ENCODE data around the gene ALPL. TPM values are rescaled to one million over a fixed set of nuclear protein-coding genes. Genes with fewer than 3 reads are reported as not detected.
A peak's percentile ranks its signal among the peaks of the same experiment; 100 is the strongest.
"Not testable (repeated sequence)": the region's sequence is repeated elsewhere in the genome, so short reads cannot be mapped to it uniquely, and the experiment has no call there.

ALPL gene
- polyA plus RNA-seq, 4 donors: 25.1 to 53.0 (median 33.4) TPM

DNA sequence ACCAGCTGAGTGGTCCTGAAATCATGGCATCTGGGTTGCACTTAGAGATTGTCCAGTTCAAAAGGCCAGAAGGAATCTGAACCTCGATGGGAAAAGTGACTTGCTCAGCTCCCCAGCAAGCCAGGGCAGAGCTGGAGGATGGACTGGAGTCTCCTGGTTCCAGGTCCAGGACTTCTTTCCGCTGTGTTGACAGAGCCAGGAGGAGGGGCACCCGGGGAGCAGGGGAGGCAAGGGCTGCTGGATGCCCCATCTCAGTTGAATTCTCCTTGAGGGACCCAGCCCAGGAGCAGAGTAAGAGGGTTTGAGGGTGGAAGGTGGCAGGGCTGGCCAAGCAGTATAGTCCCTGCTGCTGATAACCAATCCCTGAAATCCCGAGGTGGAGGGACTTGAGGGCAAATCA, 2.4 kb upstream of the ALPL start:
- no peak for DNase-seq (ENCODE audit: low read depth in 4 of 4, low spot score in 2 of 4)

GRCh38 chr1:21507511-21508270, 1.5 kb upstream of the ALPL start:
- no peak for DNase-seq (ENCODE audit: low read depth in 4 of 4, low spot score in 2 of 4)

GRCh38 chr1:21508580-21509350, 458 bp upstream of the ALPL start:
- DNase-seq (ENCODE audit: low read depth in 4 of 4, low spot score in 2 of 4): peak in 1 of 4 donors; percentile 49

GRCh38 chr1:21510113-21510493, 880 bp downstream of the ALPL start:
- DNase-seq (ENCODE audit: low read depth in 4 of 4, low spot score in 2 of 4): no peak

DNA sequence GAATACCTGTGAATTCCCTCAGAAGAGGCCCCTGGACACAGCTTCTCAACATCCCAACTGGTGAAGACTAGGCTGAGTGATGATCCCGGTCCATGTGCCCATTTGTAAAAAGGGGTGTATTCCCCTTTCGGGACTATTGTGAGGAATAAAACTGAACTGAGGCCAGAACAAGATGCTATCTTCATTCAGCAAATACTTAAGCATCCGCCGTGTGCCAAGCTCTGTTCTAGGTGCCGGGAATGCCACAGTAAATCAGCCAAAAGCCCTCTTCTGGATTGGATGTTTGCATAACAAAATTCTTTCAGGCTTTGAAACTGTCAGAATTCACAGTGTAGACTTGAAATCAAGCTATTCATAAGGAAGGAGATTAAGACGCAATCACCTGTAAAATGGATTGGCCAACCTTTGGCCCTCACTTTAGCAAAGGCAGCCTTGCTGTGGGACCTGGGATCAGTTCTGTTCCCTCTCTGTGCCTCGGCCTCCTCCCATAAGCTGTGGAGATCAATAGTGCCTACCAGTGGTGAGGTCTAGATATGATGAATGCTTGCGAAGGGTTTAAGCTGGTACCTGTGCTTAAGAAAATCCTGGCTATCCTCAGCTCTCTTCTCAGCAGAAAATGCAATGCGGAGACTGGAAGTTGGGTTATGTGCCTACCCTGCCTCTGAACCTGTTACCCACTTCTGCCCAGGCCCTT, 1.8 kb downstream of the ALPL start:
- DNase-seq (ENCODE audit: low read depth in 4 of 4, low spot score in 2 of 4): no peak

DNA sequence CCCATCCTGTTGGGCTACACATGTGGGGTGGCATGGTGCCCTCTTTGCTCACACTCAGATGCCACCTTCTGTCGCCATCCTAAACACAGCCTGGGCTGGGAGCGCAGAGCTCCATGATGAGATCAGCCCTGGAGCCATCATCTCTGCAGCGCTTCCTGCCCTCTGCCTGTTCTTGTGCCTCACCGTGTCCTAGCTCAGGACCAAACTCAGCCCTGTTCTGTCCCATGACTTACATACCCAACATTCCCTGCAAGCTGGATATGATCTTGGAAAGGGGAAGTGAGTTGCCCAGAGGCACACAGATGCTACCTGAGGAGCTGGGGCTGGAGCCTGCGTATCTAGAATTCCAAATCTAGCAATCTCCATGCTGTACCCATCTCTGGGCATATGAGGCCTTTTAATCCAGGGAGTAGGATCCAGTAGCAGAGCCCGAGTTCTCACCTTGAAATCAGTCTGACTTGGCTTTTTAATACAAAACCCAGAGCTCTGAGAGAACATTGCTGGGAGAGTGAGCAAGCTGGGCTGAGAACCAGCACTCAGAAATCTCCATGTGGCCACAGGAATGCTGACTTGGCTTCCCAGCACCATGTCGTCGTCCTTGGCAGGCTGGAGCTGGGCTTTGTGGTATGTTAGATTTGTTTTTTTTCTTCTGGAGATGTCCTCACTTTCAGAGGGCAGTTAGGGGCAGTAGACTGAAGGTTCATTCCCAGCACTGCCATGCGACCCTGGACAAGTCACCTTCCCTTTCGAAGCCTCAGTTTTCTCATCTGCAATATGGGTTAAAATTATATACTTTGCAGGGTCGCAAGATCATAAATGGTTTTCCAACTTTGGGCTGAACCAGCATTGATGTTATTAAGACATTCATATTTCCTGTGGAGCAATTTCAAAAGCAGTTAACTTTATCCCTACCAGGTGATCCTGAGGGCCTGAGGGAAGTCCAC, 2.6 kb downstream of the ALPL start:
- no peak for DNase-seq (ENCODE audit: low read depth in 4 of 4, low spot score in 2 of 4)

DNA sequence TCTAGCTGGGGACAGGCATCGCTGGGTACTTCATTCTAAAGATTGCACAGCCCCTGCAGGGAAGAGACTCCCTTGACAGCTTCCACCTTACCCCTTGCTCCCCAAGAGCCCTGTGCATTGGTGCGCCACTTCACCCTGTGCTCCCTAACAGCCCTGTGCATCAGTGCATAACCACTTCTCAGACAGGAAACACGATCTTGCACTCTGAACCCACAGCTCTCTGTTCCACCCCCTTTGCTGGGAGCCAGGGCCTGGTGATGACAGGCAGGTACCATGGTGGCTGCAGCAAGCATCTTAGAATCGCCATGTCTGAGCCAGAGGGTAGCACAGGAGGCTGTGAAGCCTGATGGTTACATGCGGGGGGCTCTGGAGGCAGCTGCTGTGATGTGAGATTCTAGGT, 5.0 kb downstream of the ALPL start:
- DNase-seq (ENCODE audit: low read depth in 4 of 4, low spot score in 2 of 4): no peak

DNA sequence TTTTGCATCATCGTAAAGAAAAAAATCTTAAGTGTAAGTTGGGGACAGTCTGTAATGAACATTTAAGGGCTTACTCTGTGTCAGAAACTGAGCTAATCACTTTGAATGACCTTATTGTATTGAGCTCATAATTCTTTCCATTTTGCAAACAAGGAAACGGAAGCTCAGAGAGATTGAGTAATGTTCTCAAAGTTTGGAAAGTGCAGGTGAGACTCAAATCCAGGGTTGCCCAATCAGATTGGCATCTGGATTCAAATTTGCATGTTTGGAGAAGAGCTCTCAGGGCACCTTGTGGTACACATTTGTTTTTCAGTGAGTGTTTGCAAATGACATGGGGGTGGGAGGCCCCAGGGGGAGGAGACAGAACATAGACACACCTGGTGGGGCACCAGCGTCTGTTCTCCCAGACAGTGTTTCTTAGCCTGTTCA, 8.0 kb downstream of the ALPL start:
- DNase-seq (ENCODE audit: low read depth in 4 of 4, low spot score in 2 of 4): no peak

- no peak for DNase-seq (ENCODE audit: low read depth in 4 of 4, low spot score in 2 of 4)
Observed at GRCh38 chr1:21517660-21518480, 8.6 kb downstream of the ALPL start.

DNA sequence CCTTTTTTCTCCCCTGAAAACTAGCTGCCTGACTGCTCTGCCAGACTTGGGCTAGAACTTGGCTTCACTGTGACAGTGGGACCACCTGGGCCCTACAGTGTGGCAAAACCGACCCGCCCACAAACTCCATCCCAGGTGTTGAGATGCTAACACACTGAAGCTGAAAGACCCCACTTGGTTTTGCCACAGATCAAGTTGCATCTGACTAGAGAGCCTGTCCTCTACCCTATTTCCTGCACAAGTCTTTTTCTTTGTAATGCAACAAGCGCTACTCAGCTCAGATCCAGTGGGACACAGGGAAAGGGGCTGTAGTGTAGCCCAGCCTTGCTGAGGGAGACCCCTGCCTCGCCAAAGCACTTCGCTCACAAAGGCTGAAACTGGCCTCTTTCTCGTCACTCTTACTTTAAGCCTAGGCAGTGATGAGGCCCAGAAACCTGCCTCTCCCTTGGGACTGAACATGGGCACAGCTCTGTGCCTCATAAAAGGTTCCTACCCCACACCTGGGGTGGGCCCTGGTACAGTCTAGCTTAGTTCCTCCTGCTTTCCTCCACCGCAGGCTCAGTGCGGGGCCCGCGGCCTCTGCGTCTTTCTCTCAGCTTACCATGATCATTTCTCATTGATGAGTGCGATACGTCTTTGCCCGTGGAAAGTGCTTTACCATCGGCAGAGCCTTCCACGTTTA, 9.7 kb downstream of the ALPL start:
- no peak for DNase-seq (ENCODE audit: low read depth in 4 of 4, low spot score in 2 of 4)

- DNase-seq (ENCODE audit: low read depth in 4 of 4, low spot score in 2 of 4): not testable (repeated sequence)
Observed at GRCh38 chr1:21519486-21520070, 10.4 kb downstream of the ALPL start.

GRCh38 chr1:21520899-21521716, 11.9 kb downstream of the ALPL start:
- no peak for DNase-seq (ENCODE audit: low read depth in 4 of 4, low spot score in 2 of 4)

DNA sequence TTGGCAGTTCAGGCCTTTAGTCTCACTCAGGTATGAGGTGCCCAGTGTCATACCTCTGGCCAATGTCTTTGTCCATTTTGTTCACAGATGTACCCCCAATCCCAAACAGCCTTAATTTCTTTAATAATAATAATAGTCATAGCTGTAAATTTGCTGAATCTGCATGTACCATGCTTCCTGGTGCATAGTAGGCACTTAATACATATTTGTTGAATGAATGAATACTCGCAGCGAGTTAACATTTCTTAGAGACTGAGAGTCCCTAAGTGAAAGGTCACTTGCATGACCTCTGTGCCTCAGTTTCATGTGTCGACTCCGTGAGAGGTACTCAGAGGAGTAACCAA, 12.5 kb downstream of the ALPL start:
- no peak for DNase-seq (ENCODE audit: low read depth in 4 of 4, low spot score in 2 of 4)

GRCh38 chr1:21522525-21523038, 13.4 kb downstream of the ALPL start:
- DNase-seq (ENCODE audit: low read depth in 4 of 4, low spot score in 2 of 4): no peak

DNA sequence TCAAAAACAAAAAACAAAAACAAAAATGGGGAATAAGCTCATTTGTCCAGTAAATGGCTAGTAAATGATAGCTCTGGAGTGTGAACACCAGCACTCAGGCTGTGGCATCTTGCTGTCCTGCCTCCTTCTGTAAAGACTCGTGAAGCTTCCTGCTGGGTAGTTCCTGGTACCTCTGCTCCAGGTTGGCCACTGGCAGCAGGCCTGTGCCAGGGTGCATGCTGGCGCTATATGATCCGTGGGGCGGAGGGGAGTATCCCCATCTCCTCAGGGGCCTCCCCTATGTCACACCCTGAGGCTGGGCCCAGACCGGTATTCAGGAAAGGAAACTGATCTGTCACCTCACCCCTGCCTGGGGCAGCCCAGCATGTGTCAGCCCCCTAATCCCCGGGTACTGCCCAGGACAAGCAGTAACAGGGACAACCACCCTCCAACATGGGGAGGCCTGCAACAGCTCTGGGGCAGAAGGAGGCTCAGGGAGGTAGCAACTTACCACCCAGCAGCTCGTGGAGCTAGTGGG, 14.1 kb downstream of the ALPL start:
- no peak for DNase-seq (ENCODE audit: low read depth in 4 of 4, low spot score in 2 of 4)

- no peak for DNase-seq (ENCODE audit: low read depth in 4 of 4, low spot score in 2 of 4)
Observed at GRCh38 chr1:21524220-21524619, 15.0 kb downstream of the ALPL start.

DNA sequence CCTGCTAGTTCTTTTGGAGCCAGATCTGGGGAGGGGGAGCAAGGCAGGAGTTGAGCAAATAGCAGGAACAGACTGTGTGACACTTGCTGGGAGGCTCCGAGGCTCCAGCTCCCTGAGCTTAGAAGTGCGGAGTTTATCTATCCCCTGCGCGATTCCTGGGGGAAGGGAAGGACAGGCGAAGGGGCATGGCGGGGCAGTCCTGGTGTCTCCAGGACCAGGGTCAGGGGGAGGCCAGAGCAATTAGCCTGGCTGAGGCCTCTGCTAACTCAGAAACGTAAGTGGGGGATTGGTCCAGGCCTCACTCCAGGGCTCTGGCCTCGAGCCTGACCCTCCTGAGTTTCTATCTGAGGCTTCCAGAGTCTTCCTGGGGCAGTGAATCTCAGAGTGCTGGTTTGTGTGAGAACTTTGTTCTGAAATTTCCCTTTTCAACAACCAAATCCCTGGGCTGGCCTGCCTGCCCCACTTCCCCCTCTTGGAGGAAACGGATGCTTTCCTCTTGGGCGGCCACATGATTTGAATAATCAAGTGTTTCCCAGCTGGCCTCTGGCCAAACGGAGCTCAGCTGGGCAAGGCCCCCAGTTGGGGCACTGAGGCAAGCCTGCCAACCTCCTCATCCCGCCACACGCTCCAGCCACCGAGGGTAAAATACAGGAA, 15.6 kb downstream of the ALPL start:
- no peak for DNase-seq (ENCODE audit: low read depth in 4 of 4, low spot score in 2 of 4)

Measured in left renal cortex interstitium (tissue), 4 donors.